HL-60 (cell line): ENCODE measurements around the gene LATS1.

Experiments used
- DNase-seq, 2 experiments: peaks; one replicate each; pipeline ENCODE4 v3.0.0-alpha.2; 2010 to 2020; ENCODE audit warnings: low read depth in 1 of 2, low spot score in 1 of 2
- H3K27ac ChIP-seq: fragments of 250-450 bp; sonication (Bioruptor Pico); replicated peaks from 2 replicates; pipeline ENCODE4 v1.5.1; 2020; ENCODE audit warnings: mild to moderate bottlenecking, moderate library complexity
- H3K27me3 ChIP-seq: fragments of 250-450 bp; sonication (Bioruptor Pico); 2 replicates; pipeline ENCODE4 v1.5.1; 2021; ENCODE audit warnings: mild to moderate bottlenecking, moderate library complexity; ENCODE audit not compliant: insufficient read depth, poor library complexity, severe bottlenecking
- H3K4me3 ChIP-seq: replicated peaks from 2 replicates; pipeline ENCODE4 v1.5.1; 2011; ENCODE audit warnings: mild to moderate bottlenecking, control low read depth, low read length; ENCODE audit not compliant: insufficient read depth
- CTCF ChIP-seq: IDR thresholded peaks from one replicate; pipeline ENCODE4 v1.5.1; 2011; ENCODE audit warnings: low read length, control low read depth, inconsistent platforms; ENCODE audit not compliant: insufficient read depth
- GABPA ChIP-seq: IDR thresholded peaks from 2 replicates; pipeline ENCODE4 v1.6.1; 2012; ENCODE audit warnings: low read depth
- POLR2AphosphoS5 ChIP-seq: IDR thresholded peaks from 2 replicates; pipeline ENCODE4 v1.6.1; 2012; ENCODE audit warnings: low read depth
- SPI1 ChIP-seq: IDR thresholded peaks from 2 replicates; pipeline ENCODE4 v1.6.1; 2012; ENCODE audit warnings: low read depth, mild to moderate bottlenecking, borderline replicate concordance
- TF ChIP-seq, protein P1 (sequence below): IDR thresholded peaks from 2 replicates; pipeline ENCODE4 v1.6.1; 2012; ENCODE audit warnings: low read depth; ENCODE audit not compliant: insufficient replicate concordance

The LATS1 gene

DNA sequence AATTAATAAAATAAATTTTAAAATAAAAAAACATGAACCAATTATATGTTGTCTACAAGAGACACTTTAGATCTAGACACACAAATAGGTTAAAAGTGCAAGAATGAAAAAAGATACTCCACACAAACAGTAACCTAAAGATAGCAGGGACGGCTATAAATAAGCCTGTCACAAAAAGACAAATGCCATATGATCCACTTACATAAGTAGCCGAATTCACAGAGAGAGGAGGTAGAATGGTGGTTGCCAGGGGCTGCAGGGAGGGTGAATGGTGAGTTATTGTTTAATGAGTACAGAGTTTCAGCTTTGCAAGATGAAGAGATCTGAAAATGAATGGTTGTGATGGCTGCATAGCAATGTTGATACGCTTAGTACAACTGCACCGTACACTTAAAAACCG is 102.1 kb downstream of the LATS1 start:
- no peak for DNase-seq
- Histone ChIP-seq H3K4me3 (no peak overlapping the region), H3K27ac (no peak overlapping the region), H3K27me3 (no peaks in the 10 kb centered on the region)
- TF ChIP-seq GABPA (no peak), POLR2AphosphoS5 (no peak), SPI1 (no peak), CTCF (no peak)
- TF ChIP-seq, protein P1, sequence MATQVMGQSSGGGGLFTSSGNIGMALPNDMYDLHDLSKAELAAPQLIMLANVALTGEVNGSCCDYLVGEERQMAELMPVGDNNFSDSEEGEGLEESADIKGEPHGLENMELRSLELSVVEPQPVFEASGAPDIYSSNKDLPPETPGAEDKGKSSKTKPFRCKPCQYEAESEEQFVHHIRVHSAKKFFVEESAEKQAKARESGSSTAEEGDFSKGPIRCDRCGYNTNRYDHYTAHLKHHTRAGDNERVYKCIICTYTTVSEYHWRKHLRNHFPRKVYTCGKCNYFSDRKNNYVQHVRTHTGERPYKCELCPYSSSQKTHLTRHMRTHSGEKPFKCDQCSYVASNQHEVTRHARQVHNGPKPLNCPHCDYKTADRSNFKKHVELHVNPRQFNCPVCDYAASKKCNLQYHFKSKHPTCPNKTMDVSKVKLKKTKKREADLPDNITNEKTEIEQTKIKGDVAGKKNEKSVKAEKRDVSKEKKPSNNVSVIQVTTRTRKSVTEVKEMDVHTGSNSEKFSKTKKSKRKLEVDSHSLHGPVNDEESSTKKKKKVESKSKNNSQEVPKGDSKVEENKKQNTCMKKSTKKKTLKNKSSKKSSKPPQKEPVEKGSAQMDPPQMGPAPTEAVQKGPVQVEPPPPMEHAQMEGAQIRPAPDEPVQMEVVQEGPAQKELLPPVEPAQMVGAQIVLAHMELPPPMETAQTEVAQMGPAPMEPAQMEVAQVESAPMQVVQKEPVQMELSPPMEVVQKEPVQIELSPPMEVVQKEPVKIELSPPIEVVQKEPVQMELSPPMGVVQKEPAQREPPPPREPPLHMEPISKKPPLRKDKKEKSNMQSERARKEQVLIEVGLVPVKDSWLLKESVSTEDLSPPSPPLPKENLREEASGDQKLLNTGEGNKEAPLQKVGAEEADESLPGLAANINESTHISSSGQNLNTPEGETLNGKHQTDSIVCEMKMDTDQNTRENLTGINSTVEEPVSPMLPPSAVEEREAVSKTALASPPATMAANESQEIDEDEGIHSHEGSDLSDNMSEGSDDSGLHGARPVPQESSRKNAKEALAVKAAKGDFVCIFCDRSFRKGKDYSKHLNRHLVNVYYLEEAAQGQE, result no peak

- Histone ChIP-seq H3K4me3 (no peak overlapping the region), H3K27me3 (no peaks in the 10 kb centered on the region), H3K27ac (no peak overlapping the region)
- no peak for DNase-seq
- no peak for TF ChIP-seq CTCF
- no peak for TF ChIP-seq POLR2AphosphoS5
- TF ChIP-seq, protein P1, result no peak
- no peak for TF ChIP-seq GABPA
- TF ChIP-seq SPI1, result no peak
Measured at GRCh38 chr6:149614337-149614736, 103.6 kb downstream of the LATS1 start.

DNA sequence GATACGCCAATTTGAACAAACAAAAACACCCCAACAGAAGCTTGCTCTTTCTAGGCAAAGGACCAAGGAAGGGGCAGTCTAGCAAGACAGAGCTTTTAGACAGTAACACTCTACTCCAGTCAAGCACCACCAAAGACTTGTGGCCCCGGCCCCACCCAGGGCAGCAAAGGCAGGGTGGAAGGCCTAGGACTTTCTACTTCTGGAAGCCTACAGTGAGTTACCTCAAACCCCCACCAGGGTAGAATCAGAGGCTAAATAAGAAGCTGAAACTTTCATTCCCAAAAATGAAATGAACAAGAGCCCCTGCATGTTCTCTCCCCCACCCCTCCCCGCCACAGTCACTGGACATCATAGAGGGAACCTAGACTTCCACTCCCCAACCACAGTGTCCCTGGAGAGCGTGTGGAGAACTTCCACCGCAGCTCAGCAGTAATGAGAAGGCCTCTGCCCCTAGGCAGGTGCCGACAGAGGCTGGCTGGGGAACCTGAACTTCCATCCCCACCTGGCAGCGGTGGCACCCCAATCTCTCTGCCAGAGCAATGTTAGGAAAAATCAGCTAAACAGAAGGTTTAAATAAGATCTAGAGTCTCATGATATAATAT is 109.4 kb downstream of the LATS1 start:
- DNase-seq, result peak in 1 of 2 experiments; percentile 39
- Histone ChIP-seq H3K27ac (no peak overlapping the region), H3K27me3 (no peaks in the 10 kb centered on the region), H3K4me3 (no peak overlapping the region)
- TF ChIP-seq POLR2AphosphoS5 (no peak), GABPA (no peak), SPI1 (no peak), CTCF (no peak)
- TF ChIP-seq, protein P1, result no peak
